Inflammatory macrophage (primary cell): ENCODE measurements around the gene ZCWPW1.
"Not testable (repeated sequence)": the region's sequence is repeated elsewhere in the genome, so short reads cannot be mapped to it uniquely, and the experiment has no call there.

Experiments
- DNase-seq, 2 donors: peaks; one replicate each; pipeline ENCODE4 v3.0.0-alpha.2; 2020 to 2022

Gene ZCWPW1

DNA sequence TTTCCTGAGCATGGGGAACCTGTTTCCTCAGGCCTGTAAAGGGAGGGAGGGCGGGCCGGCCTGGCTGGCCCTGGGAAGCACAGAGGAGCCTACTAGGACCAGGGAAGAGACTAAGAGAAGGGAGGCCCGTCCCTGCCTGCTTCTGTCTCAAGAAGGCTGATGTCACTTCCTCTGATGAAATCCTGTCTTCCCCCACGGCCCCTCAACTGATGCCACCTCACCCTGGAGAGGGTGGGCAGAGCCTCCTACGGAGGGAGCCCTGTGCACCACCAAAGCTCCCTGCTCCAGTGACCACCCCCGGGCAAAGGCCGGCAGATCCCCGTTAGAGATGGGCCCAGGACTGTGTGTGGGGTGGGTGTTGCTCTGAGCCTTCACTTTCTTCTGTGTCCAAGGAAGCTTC, 56.2 kb downstream of the ZCWPW1 start:
- peak; percentile 93 to 95 for DNase-seq

DNA sequence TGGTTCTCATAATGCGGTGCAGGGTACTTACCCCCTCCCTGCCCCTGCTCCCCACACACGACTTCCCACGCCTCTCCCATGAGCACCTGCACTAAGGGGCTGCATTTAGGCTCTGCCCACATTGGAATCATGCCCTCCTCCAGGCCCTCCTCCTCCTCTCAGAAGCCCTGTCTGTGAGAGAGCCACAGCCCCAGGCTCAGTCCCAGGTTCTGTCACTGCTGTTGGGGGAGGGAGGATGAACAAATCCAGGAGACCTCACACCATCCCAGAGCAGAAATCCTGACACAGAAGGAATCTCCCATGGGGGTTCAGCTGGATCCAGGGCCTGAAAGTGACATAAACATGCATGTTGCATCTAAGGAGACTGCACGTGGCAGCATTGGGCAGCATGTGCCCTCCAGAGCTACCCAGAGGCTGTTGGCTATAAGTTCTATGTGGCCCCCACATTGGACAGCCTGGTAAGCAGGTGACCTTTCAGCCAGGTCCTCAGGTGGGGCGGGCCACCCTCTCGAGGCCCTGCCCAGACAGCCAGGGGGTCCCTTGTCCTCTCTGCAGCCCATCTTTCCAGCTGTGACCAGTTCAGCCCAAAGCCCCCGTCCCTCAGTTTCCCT, 56.8 kb downstream of the ZCWPW1 start:
- DNase-seq = no peak

DNA sequence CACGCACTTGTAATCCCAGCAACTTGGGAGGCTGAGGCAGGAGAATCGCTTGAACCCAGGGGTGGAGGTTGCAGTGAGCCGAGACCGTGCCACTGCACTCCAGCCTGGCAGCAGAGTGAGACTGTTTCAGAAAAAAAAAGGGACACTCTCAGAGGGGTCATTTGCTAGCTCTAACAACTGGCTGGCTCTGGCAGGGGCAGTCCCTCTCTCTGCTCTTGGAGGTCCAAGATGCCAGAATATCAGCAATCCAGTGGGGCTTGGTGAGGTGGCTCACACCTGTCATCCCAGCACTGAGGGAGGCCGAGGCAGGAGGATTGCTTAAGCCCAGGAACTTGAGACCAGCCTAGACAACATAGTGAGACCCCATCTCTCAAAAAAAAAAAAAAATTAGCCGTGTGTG, 57.8 kb downstream of the ZCWPW1 start:
- no peak for DNase-seq

DNA sequence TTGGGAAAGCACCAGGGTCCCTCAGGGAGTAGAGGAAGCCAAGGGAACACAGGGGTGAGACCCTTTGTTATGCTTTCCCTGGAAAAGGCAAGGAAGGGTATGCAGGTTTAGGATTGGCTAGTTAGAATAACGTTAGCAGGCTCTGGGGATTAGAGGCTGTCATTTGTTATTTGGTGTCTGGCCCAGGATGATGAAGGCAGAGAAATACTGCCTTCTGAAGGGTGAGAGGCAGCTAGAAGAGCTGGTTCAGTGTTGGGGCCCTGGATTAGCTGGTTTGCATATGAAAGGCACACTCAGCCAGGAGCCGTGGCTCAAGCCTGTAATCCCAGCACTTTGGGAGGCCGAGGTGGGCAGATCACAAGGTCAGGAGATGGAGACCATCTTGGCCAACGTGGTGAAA, 58.2 kb downstream of the ZCWPW1 start:
- DNase-seq = no peak

DNA sequence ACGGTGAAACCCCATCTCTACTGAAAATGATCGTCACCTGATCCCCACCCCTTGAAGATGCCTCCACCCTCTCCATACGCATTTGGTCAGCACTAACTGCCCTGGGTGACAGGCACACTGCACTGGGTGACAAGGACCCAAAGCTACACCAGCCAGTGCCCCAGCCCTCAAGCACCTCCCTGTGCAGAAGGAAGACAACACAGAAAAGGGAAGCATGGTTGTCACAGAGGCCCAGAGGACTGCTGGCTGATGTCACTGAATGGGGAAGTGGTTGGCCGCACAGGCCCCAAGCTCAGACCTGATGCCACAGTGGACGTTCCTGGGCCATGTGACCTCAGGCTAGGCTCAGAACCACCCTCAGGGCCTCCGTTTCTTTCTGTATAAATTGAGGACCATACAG, 59.4 kb downstream of the ZCWPW1 start:
- DNase-seq = peak; percentile 97 to 98

DNA sequence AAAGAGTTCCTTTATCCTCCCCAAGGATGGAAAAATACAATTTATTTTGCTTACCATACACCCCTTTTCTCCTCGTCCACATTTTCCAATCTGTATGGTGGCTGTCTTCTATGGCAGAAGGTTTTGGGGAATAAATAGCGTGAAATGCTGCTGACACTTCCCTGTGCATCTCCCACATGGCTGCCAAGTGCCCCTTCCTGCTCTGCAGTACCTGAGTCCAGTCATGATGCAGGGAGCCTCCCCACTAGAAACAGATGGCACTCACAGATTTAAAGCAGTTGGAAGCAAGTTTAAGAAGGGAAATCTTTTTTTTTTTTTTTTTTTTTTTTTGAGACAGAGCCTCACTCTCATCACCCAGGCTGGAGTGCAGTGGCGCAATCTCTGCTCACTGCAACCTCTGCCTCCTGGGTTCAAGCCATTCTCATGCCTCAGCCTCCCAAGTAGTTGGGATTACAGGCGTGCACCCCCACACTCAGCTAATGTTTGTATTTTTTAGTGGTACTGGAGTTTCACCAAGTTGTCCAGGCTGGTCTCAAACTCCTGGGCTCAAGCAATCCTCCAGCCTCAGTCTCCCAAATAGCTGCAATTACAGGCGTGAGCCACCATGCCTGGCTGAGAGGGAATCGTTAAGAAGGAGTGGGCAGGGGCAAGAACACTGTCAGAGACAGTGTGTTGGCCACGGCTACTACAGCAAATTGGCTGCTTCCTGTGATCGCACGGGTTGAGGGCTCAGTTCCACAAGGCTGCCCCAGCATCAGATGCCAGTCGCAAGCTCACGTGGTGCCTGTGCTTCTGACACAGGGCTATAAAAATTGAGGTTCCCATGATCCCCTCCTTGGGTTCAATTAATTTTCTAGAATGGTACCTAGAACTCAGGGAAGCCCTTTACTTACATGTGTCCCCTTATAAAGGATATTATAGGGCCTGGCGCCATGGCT, 60.6 kb downstream of the ZCWPW1 start:
- peak in 1 of 2 donors; percentile 76 for DNase-seq

DNA sequence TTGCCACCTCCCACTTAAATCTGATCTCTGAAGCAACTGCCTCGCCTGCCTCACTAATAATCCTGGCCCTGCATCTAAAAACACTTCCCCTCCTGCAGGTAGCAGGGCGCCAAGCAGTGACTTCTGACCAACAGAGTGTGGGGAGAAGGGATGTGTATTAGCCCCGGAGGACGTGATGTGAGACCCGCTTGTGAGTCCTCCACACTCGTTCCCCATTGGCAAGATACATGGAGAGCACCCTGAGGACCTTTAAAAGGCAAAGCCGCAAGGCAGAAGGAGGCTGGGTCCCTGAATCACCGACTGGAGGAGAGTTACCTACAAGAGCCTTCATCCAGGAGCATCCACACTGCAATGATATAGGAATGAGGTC, 61.3 kb downstream of the ZCWPW1 start:
- DNase-seq = no peak

DNA sequence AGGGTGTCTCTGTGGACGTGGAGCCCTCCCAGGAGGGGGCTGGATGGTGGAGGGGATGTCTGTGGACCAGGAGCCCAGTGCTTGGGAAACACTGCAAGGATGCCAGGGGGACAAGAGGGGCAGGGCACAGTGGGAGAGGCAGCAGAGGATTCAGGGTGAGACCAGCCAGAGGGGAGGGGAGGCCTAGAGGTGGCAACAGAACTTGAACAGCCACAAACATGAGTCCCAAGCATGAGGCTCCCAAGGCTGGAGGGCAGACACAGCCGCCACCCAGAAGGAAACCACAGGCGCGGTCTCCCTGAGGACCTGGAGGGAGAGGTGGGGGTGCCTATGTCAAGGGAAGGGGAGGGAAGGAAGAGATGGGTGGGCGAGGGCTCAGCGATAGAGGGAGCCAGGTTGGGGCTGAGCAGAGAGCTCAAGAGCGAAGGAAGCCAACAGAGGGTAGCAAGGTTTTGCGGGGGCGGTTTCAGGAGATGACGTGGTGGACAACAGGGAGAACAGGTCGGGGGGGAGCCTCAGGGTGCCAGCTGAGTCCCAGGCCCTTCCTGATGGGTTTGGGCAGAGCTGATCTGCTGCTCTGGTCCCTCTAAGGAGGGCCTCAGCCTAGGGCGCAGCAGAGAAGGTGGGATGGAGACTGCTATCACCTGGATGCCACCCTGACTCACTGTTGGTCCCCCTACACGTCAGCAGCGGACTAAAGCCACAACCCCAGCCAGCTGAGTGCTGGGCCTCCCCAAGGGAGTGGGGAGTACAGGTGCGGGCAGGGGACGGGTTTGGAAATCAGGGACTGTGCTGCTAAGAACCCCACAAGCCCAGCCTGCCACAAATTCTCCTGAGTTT, 61.9 kb downstream of the ZCWPW1 start:
- DNase-seq = no peak

DNA sequence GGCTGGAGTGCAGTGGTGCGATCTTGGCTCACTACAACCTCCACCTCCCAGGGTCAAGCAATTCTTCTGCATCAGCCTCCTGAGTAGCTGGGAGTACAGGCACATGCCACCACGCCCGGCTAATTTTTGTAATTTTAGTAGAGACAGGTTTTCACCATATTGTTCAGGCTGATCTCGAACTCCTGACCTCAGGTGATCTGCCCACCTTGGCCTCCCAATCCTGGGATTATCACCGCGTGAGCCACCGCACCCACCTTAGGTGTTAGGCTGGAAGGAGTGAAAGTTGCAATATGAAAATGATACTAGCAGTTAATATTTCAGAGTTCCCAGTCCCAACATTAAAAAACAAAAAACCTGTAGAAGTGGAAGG, 62.5 kb downstream of the ZCWPW1 start:
- DNase-seq = not testable (repeated sequence)

DNA sequence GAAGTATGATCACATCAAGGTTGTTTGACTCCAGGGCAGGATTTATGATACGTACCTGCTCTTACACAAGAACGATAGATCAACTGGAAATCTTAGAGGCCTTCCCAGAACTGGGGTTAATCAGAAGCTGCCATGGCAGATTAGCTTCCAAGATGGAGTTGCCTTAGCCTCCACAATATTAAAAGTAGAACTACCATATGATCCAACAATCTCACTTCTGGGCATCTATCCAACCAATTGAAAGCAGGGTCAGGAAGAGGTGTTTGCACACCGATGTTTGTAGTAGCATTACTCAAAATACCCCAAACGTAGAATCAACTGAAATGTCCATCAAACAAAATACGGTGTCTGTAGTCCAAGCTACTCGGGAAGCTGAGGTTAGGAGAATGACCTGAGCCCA, 64.0 kb downstream of the ZCWPW1 start:
- DNase-seq = no peak

DNA sequence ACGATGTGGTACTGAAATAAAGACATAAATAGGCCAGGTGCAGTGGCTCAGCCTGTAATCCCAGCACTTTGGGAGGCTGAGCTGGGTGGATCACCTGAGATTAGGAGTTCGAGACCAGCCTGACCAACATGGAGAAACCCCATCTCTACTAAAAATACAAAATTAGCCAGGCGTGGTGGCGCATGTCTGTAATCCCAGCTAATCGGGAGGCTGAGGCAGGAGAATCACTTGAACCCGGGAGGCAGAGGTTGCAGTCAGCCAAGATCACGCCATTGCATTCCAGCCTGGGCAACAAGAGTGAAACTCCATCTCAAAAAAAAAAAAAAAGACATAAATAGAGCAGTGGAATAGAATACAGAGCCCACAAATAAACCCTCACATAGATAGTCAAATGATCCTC, 64.7 kb downstream of the ZCWPW1 start:
- DNase-seq = not testable (repeated sequence)

DNA sequence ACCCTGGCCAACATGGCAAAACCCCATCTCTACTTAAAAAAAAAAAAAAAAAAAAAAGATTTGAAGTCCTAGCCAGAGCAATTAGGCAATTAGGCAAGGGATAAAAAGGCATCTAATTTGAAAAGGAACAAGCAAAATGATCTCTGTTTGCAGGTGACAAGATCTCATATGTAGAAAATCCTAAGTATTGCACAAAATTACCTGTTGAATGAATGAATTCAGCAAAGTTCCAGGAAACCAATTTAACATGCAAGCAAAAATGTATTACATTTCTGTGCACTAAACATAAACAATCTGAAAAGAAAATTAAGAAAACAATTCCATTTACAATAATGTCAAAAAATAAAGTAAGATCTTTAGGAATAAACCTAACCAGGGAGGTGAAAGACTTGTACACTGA, 65.4 kb downstream of the ZCWPW1 start:
- no peak for DNase-seq

DNA sequence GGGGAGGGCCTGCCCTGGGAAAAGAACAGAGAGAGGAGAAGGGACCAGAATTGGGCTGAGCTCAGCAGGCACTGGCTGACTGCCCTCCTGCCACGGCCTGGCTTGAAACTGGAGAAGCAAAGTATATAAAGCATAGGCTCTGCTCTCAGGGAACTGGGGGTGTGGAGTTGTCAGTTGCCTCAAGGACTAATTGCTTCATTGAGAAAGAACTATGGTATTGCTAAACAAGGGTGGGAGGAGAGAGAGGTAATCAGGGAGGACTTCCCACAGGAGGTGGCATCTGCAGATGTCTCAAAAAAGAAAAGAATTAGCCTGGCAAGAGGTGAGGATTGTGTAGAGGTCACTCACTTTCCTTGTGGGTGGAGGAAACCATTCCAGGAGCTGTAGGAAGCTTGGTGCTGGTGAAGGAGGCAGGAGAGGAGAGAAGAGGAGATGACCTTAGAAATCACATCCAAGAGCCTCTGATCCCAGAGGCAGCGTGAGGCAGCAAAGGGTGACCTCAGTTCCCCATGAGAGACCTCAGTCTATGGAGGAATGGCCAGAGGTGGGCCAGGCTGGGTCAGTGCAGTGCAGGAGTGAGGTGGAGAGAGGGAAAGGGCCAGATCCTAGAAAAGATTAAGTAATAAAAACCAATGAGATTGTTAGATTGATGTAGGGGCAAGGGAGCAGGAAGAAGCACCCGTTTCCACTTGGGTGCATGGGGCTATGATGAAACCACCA, 68.2 kb downstream of the ZCWPW1 start:
- DNase-seq = peak; percentile 77 to 82

DNA sequence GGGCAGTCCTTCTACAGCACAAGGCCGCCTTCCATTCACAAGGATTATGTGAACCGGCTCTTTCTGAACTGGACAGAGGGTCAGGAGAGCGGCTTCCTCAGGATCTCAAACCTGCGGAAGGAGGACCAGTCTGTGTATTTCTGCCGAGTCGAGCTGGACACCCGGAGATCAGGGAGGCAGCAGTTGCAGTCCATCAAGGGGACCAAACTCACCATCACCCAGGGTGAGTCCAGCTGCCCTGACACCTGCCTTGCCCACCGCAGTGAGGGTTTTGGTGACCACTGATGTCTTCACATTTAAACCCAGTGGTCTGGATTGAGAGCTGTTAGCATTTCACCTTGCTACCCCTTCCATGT, 69.7 kb downstream of the ZCWPW1 start:
- no peak for DNase-seq

DNA sequence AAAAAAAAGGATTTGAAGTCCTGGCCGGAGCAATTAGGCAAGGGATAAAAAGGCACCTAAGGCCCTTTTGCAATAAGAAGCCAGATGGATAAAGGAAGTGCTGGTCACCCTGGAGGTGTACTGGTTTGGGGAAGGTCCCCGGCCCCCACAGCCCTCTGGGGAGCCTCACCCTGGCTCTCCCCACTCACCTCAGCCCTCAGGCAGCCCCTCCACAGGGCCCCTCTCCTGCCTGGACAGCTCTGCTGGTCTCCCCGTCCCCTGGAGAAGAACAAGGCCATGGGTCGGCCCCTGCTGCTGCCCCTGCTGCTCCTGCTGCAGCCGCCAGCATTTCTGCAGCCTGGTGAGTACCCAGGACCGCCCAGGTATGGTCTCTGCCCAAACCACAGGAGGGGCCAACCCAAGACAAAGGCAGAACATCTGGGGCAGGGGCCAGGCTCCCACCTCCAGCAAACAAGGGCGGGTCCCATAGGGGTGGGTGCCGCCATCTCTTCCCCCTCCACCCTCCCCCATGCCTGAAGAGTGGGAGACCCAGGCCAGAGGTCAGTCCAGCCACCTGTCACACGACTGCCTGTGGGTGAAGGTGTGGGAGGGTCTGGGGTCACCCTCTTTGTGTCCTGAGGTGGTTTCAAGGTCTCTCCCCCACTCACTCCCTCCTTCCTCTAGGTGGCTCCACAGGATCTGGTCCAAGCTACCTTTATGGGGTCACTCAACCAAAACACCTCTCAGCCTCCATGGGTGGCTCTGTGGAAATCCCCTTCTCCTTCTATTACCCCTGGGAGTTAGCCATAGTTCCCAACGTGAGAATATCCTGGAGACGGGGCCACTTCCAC, 70.3 kb downstream of the ZCWPW1 start, which contains the start of gene PILRB:
Gene PILRB (plus strand): TSS at position 91 of the 830 bp plus-strand sequence. CDS start 186 bp downstream, at position 277.
- DNase-seq = no peak

DNA sequence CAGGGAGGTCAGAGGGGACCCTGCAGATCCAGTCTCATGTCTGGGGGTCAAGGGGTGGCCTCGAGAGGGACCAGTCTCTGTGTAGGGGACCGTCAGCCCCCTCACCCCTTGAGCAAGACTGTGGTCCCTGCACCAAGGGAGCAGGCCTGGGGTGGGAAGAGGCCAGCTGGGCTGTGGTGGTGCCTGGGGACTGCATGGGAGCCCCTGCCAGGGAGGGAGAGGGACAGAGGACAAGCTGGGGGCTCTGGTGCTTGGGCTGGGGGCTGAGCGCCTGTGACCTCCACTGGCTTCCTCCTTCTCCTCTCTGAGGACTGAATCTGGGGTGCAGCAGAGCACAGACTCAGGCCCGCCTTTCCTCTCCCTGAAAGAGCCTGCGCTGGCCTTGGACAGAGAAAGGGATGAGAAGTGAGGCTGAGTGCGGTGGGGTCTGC, 71.4 kb downstream of the ZCWPW1 start:
- DNase-seq = no peak

DNA sequence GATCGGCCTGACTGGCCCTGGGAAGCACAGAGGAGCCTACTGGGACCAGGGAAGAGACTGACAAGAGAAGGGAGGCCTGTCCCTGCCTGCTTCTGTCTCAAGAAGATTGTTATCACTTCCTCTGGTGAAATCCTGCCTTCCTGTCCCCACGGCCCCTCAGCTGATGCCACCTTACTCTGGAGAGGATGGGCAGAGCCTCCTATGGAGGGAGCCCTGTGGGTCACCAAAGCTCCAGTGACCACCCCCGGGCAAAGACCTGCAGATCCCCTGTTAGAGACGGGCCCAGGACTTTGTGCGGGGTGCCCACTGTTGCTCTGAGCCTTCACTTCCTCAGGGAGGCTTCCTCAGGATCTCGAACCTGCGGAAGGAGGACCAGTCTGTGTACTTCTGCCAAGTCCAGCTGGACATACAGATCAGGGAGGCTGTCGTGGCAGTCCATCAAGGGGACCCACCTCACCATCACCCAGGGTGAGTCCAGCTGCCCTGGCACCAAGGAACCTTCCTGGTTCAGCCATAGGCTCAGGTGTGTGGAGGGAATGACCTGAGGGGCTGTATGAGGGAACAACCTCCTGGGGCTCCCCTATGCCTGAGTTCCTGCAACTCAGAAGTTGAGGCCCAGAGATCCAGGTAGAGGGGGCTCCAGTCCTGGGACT, 72.0 kb downstream of the ZCWPW1 start:
- no peak for DNase-seq

DNA sequence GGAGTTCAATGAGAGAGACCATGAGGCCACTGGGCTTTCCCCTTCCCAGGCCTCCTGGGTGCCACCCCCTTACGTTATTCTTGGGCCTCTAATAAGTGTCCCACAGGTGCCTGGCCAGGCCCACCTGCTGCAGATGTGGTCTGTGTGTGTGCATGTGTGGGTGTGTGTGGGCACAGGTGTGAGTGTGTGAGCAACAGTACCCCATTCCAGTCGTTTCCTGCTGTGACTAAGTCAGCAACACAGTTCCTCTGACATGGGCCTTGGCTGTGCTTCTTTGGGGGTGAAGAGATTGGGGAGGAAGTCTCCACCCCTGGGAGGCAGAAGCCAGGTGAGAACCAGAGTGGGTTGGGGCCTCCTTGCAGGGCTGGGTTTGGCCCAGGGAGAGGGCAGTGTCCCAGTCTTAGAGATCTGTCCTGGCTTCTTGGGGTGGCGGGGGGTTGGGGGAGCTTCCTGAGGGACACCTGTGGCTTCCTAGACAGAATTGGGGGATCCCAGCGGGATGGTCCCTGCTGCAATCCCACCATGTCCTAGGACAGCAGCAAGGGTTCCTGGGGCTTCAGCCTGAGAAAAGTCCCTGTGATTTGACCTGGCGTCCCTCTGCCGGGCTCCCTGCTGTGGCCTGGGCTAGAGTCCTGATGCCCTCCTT, 74.7 kb downstream of the ZCWPW1 start:
- DNase-seq = no peak

DNA sequence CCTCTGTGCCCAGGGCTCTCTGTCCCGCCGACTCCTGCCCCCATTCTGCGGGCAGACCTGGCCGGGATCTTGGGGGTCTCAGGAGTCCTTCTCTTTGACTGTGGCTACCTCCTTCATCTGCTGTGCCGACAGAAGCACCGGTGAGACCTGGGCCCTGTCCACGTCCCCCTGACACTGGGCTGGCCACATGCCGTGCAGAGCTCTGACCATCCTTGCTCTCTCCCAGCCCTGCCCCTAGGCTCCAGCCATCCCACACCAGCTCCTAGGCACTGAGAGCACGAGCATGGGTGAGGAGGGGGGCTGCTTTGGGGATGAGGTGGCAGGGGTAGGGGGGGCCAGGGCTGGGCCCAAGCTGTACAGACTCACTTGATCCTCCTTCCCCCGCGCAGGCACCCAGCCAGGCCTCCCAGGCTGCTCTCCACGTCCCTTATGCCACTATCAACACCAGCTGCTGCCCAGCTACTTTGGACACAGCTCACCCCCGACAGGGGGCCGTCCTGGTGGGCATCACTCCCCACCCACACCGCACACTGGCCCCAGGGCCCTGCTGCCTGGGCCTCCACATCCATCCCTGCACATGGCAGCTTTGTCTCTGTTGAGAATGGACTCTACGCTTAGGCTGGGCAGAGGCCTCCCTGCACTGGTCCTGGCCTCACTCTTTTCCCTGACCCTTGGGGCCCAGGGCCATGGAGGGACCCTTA, 75.4 kb downstream of the ZCWPW1 start:
- no peak for DNase-seq

DNA sequence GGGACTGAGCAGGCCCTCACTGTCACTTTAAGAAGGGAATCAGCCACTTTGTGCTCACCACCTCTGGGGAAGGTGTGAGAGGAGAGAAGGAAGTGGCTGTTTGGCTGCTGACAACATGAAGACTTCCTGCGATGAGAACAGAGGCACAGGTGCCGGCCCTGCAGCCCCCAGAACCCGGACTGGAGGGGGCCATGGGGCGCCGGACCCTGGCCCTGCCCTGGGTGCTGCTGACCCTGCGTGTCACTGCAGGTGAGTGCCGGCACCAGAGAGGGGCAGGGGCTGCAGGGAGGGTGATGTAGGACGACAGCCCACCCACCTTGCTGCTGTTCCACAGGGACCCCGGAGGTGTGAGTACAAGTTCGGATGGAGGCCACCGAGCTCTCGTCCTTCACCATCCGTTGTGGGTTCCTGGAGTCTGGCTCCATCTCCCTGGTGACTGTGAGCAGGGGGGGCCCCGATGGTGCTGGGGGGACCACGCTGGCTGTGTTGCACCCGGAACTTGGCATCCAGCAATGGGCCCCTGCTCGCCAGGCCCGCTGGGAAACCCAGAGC, 76.2 kb downstream of the ZCWPW1 start:
- not testable (repeated sequence) for DNase-seq
